HCT116 (cell line): Measurements from ENCODE around the gene CHST9. TPM values are rescaled to one million over a fixed set of nuclear protein-coding genes. Genes with fewer than 3 reads are reported as not detected.
"Not testable (repeated sequence)": the region's sequence is repeated elsewhere in the genome, so short reads cannot be mapped to it uniquely, and the experiment has no call there.

Experiments
- ATAC-seq: fragments of 200-7000 bp; cut with Tn5 transposase; 2 replicates; pipeline ENCODE4 v1.9.1; 2020; ENCODE audit warnings: mild to moderate bottlenecking, moderate library complexity
- BruUV-seq: library from RNA; stranded (reverse); fragments of 400-500 nt; replicated peaks from 2 replicates; lab custom pipeline; 2021; lab: Mats Ljungman, UMichigan
- CTCF ChIA-PET: fragments of 300-600 bp; sonication (Branson Sonifier 250); formaldehyde crosslinking; loops from one replicate; lab custom pipeline; 2021; ENCODE audit warnings: antibody characterized with exemption; lab: Charles Lee
- POLR2A ChIA-PET: fragments of 300-600, 350-600 bp; sonication (Branson Sonifier 250); formaldehyde crosslinking; loops from one replicate; lab custom pipeline; 2021; ENCODE audit warnings: antibody characterized with exemption; lab: Charles Lee
- RAD21 ChIA-PET, 2 experiments: fragments of 300-600 bp; sonication (Branson Sonifier 250); formaldehyde crosslinking; loops; one replicate each; lab custom pipeline; 2023; ENCODE audit warnings: low total read pairs in 2 of 2; ENCODE audit not compliant: uncharacterized antibody in 2 of 2, unreplicated experiment in 2 of 2, low non-redundant PET in 1 of 2; lab: Charles Lee
- DNase-seq: peaks from one replicate; pipeline ENCODE4 v3.0.0-alpha.2; 2010; ENCODE audit warnings: low read depth, low spot score
- H2AFZ ChIP-seq: fragments of 200-600 bp; shearing (Covaris generic), sonication (generic); 2 replicates; pipeline ENCODE4 v1.6.1; 2017; ENCODE audit warnings: low read depth, mixed run types, mixed read lengths, antibody characterized with exemption, low read length; ENCODE audit not compliant: poor library complexity, severe bottlenecking
- H3K27ac ChIP-seq: 2 replicates; pipeline ENCODE4 v1.5.1; 2012; ENCODE audit warnings: low read depth, low read length
- H3K27me3 ChIP-seq: fragments of 200-600 bp; sonication (generic); 2 replicates; pipeline ENCODE4 v1.6.1; 2016; ENCODE audit warnings: mixed run types, low read length, mixed read lengths; ENCODE audit not compliant: insufficient read depth
- H3K36me3 ChIP-seq, 2 experiments: fragments of 200-500 bp in 1 of 2; fragments of 200-600 bp in 1 of 2; sonication (Bioruptor generic) in 1 of 2; sonication (generic) in 1 of 2; 2 replicates each; pipeline versions ENCODE4 v1.5.1 to v1.6.1; 2014 to 2016; ENCODE audit warnings: low read length in 2 of 2, inconsistent platforms in 1 of 2, mixed read lengths in 1 of 2, mixed run types in 1 of 2; ENCODE audit not compliant: insufficient read depth in 2 of 2, control insufficient read depth in 1 of 2
- H3K4me1 ChIP-seq, 2 experiments: fragments of 200-600 bp in 1 of 2; sonication (generic) in 1 of 2; 2 replicates each; pipeline versions ENCODE4 v1.5.1 to v1.6.1; 2012 to 2017; ENCODE audit warnings: low read length in 2 of 2, inconsistent platforms in 1 of 2, mild to moderate bottlenecking in 1 of 2, mixed read lengths in 1 of 2, mixed run types in 1 of 2, moderate library complexity in 1 of 2; ENCODE audit not compliant: insufficient read depth in 2 of 2, control insufficient read depth in 1 of 2
- H3K4me2 ChIP-seq: fragments of 200-600 bp; sonication (generic); 2 replicates; pipeline ENCODE4 v1.6.1; 2017; ENCODE audit warnings: mixed run types, low read length, mixed read lengths
- H3K4me3 ChIP-seq, 2 experiments: fragments of 200-600 bp in 1 of 2; sonication (generic) in 1 of 2; replicated peaks in 1 of 2; 2 replicates each; pipeline ENCODE4 v1.5.1; 2011 to 2016; ENCODE audit warnings: low read length in 2 of 2, control low read depth in 1 of 2, low read depth in 1 of 2, mild to moderate bottlenecking in 1 of 2, mixed read lengths in 1 of 2, mixed run types in 1 of 2
- H3K79me2 ChIP-seq: fragments of 200-600 bp; sonication (generic); 2 replicates; pipeline ENCODE4 v1.6.1; 2017; ENCODE audit warnings: mild to moderate bottlenecking, mixed run types, low read length, moderate library complexity, mixed read lengths; ENCODE audit not compliant: insufficient read depth
- H3K9ac ChIP-seq: fragments of 200-600 bp; sonication (generic); 2 replicates; pipeline ENCODE4 v1.6.1; 2016; ENCODE audit warnings: low read length, mixed read lengths
- H3K9me2 ChIP-seq: fragments of 200-600 bp; sonication (generic), shearing (Covaris generic); 2 replicates; pipeline ENCODE4 v1.6.1; 2017; ENCODE audit warnings: mixed run types, mild to moderate bottlenecking, moderate library complexity; ENCODE audit not compliant: insufficient read depth
- H3K9me3 ChIP-seq, 2 experiments: fragments of 200-500 bp in 1 of 2; fragments of 200-600 bp in 1 of 2; sonication (Bioruptor generic) in 1 of 2; sonication (generic) in 1 of 2; 2 replicates each; pipeline ENCODE4 v1.6.1; 2014 to 2017; ENCODE audit warnings: low read length in 2 of 2, mixed read lengths in 2 of 2, inconsistent platforms in 1 of 2, low read depth in 1 of 2, mild to moderate bottlenecking in 1 of 2, mixed run types in 1 of 2, moderate library complexity in 1 of 2; ENCODE audit not compliant: control insufficient read depth in 1 of 2, insufficient read depth in 1 of 2
- H4K20me1 ChIP-seq: fragments of 200-600 bp; sonication (generic), shearing (Covaris generic); 2 replicates; pipeline ENCODE4 v1.6.1; 2017; ENCODE audit warnings: mixed run types, mild to moderate bottlenecking, moderate library complexity; ENCODE audit not compliant: insufficient read depth
- ATF3 ChIP-seq: IDR thresholded peaks from 2 replicates; pipeline ENCODE4 v1.6.1; 2012
- CBX3 ChIP-seq: IDR thresholded peaks from 2 replicates; pipeline ENCODE4 v1.6.1; 2012; ENCODE audit warnings: low read depth
- CEBPB ChIP-seq: IDR thresholded peaks from 2 replicates; pipeline ENCODE4 v1.6.1; 2012; ENCODE audit warnings: low read depth
- EGR1 ChIP-seq: IDR thresholded peaks from 2 replicates; pipeline ENCODE4 v1.6.1; 2012; ENCODE audit warnings: low read depth
- ELF1 ChIP-seq: IDR thresholded peaks from 2 replicates; pipeline ENCODE4 v1.6.1; 2012; ENCODE audit warnings: low read depth, borderline replicate concordance
- EZH2 ChIP-seq: fragments of 200-600 bp; sonication (generic); IDR thresholded peaks from 2 replicates; pipeline ENCODE4 v1.6.1; 2017; ENCODE audit warnings: antibody characterized with exemption, mixed run types
- FOSL1 ChIP-seq: IDR thresholded peaks from 2 replicates; pipeline ENCODE4 v1.6.1; 2012; ENCODE audit warnings: low read depth
- JUND ChIP-seq: IDR thresholded peaks from 2 replicates; pipeline ENCODE4 v1.6.1; 2012
- POLR2A ChIP-seq: IDR thresholded peaks from 2 replicates; pipeline ENCODE4 v1.7.0; 2011; ENCODE audit warnings: borderline replicate concordance; ENCODE audit not compliant: insufficient read depth, insufficient read length; ENCODE audit errors: extremely low read depth
- POLR2AphosphoS5 ChIP-seq: IDR thresholded peaks from 2 replicates; pipeline ENCODE4 v1.6.1; 2011; ENCODE audit warnings: mild to moderate bottlenecking, low read depth, low read length, moderate library complexity
- SIN3A ChIP-seq: IDR thresholded peaks from 2 replicates; pipeline ENCODE4 v1.6.1; 2012; ENCODE audit warnings: low read depth
- SP1 ChIP-seq: IDR thresholded peaks from 2 replicates; pipeline ENCODE4 v1.6.1; 2012; ENCODE audit warnings: low read depth
- TCF7L2 ChIP-seq: IDR thresholded peaks from 2 replicates; pipeline ENCODE4 v1.7.0; 2011; ENCODE audit warnings: borderline replicate concordance, inconsistent platforms; ENCODE audit not compliant: insufficient read depth, insufficient read length; ENCODE audit errors: extremely low read depth
- ZBTB33 ChIP-seq: IDR thresholded peaks from 2 replicates; pipeline ENCODE4 v1.6.1; 2011; ENCODE audit warnings: mild to moderate bottlenecking, low read length, moderate library complexity; ENCODE audit not compliant: insufficient replicate concordance; ENCODE audit errors: extremely low read depth
- ZFX ChIP-seq: fragments of 450-650 bp; IDR thresholded peaks from 2 replicates; pipeline ENCODE4 v1.6.1; 2017
- ZNF274 ChIP-seq: fragments of 200-500 bp; sonication (Bioruptor generic); IDR thresholded peaks from 2 replicates; pipeline ENCODE4 v1.6.1; 2014; ENCODE audit warnings: mild to moderate bottlenecking, low read depth, low read length, inconsistent platforms
- intact Hi-C: fragments of 100-400 bp; cut with micrococcal nuclease; formaldehyde crosslinking; loops from 2 replicates; pipeline ENCODE4 v1.10.0; 2022
- total RNA-seq: library from RNA; stranded (reverse); gene quantifications from one replicate; pipeline ENCODE4 v1.2.1, GENCODE V29; 2021; ENCODE audit not compliant: unreplicated experiment
- TF ChIP-seq, protein P1 (sequence below): IDR thresholded peaks from 2 replicates; pipeline ENCODE4 v1.6.1; 2012
- TF ChIP-seq, protein P2 (sequence below), 3 experiments: fragments of 200-600 bp in 1 of 3; sonication (generic) in 1 of 3; IDR thresholded peaks in 2 of 3; conservative IDR thresholded peaks in 1 of 3; 2 replicates each; pipeline ENCODE4 v1.5.1; 2012 to 2017; ENCODE audit warnings: low read depth in 2 of 3, low read length in 2 of 3, antibody characterized with exemption in 1 of 3, borderline replicate concordance in 1 of 3, control low read depth in 1 of 3, mild to moderate bottlenecking in 1 of 3, mixed read lengths in 1 of 3, mixed run types in 1 of 3, moderate library complexity in 1 of 3; ENCODE audit not compliant: insufficient read depth in 1 of 3

CHST9 gene
- total RNA-seq, 1 experiment from 2014 or later, result not detected

- no peak overlapping the region for H3K4me3 ChIP-seq
- intact Hi-C loops, result no loop called here
- H3K9me2 ChIP-seq, result no peaks in the 10 kb centered on the region
- H3K79me2 ChIP-seq, result no peaks in the 10 kb centered on the region
- no TSS peak for BruUV-seq
- no peak overlapping the region for H3K9ac ChIP-seq
- ChIA-PET POLR2A (no interaction called here), CTCF (no interaction called here), RAD21 (no interaction called here)
- H4K20me1 ChIP-seq, result no peaks in the 10 kb centered on the region
- no peak for TF ChIP-seq SP1
- TF ChIP-seq ATF3, result no peak
- no peak for TF ChIP-seq EZH2
- TF ChIP-seq SIN3A, result no peak
- TF ChIP-seq CBX3, result no peak
- no peak for TF ChIP-seq TCF7L2
- no peak for TF ChIP-seq POLR2A
- TF ChIP-seq ZBTB33, result no peak
- TF ChIP-seq ZFX, result no peak
- TF ChIP-seq ELF1, result no peak
- no peak for TF ChIP-seq FOSL1
- TF ChIP-seq, protein P1, sequence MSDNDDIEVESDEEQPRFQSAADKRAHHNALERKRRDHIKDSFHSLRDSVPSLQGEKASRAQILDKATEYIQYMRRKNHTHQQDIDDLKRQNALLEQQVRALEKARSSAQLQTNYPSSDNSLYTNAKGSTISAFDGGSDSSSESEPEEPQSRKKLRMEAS, result no peak
- TF ChIP-seq EGR1, result no peak
- TF ChIP-seq JUND, result no peak
- TF ChIP-seq, protein P2, sequence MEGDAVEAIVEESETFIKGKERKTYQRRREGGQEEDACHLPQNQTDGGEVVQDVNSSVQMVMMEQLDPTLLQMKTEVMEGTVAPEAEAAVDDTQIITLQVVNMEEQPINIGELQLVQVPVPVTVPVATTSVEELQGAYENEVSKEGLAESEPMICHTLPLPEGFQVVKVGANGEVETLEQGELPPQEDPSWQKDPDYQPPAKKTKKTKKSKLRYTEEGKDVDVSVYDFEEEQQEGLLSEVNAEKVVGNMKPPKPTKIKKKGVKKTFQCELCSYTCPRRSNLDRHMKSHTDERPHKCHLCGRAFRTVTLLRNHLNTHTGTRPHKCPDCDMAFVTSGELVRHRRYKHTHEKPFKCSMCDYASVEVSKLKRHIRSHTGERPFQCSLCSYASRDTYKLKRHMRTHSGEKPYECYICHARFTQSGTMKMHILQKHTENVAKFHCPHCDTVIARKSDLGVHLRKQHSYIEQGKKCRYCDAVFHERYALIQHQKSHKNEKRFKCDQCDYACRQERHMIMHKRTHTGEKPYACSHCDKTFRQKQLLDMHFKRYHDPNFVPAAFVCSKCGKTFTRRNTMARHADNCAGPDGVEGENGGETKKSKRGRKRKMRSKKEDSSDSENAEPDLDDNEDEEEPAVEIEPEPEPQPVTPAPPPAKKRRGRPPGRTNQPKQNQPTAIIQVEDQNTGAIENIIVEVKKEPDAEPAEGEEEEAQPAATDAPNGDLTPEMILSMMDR (IDR thresholded peaks at IDR 0.05 in 2 of 3, conservative IDR thresholded peaks at IDR 0.05 in 1 of 3; ENCODE audit: borderline replicate concordance in 1 of 3, insufficient read depth in 1 of 3, low read depth in 2 of 3, low read length in 2 of 3), result no peak
- no peak for TF ChIP-seq ZNF274
- no peak for TF ChIP-seq CEBPB
- TF ChIP-seq POLR2AphosphoS5, result no peak
- no peaks in the 10 kb centered on the region for H3K27me3 ChIP-seq
- H3K27ac ChIP-seq, result no peak overlapping the region
- no peak overlapping the region for H3K4me2 ChIP-seq
- H3K4me1 ChIP-seq, result no peaks in the 10 kb centered on the region
- DNase-seq (no peak), ATAC-seq (no peak)
- H2AFZ ChIP-seq, result no peak overlapping the region
- no peaks in the 10 kb centered on the region for H3K36me3 ChIP-seq
- no peaks in the 10 kb centered on the region for H3K9me3 ChIP-seq
Observed at GRCh38 chr18:27164905-27165304, 20.2 kb downstream of the CHST9 start.

GRCh38 chr18:27163197-27163716 lies 21.9 kb downstream of the CHST9 start:
- POLR2A ChIA-PET, H3K9me3 ChIP-seq, CTCF ChIA-PET, intact Hi-C loops, H3K9ac ChIP-seq, ATAC-seq, H3K4me1 ChIP-seq, H3K4me2 ChIP-seq, DNase-seq, H3K36me3 ChIP-seq, H3K9me2 ChIP-seq, H3K4me3 ChIP-seq, H2AFZ ChIP-seq, RAD21 ChIA-PET, H3K79me2 ChIP-seq, BruUV-seq, H4K20me1 ChIP-seq, H3K27ac ChIP-seq, H3K27me3 ChIP-seq: not testable (repeated sequence)
